Stimulated activated CD8-positive, alpha-beta memory T cell treated with anti-CD3 and anti-CD28 coated beads, Interleukin-15, amount 100 ng/mL, for 1 hour (primary cell): ENCODE data around the gene CPLANE1.
"Not testable (repeated sequence)": the region's sequence is repeated elsewhere in the genome, so short reads cannot be mapped to it uniquely, and the experiment has no call there.

ENCODE experiments used
- DNase-seq: peaks from one replicate; pipeline ENCODE4 v3.0.0-alpha.2; 2020; ENCODE audit warnings: low read depth

CPLANE1 gene

GRCh38 chr5:37208883-37209797 is 40.0 kb downstream of the CPLANE1 start:
- DNase-seq = no peak

- no peak for DNase-seq
These were observed 41.4 kb downstream of the CPLANE1 start for GRCh38 chr5:37207802-37208201.

GRCh38 chr5:37206736-37207135 is 42.4 kb downstream of the CPLANE1 start:
- DNase-seq = no peak

- DNase-seq = no peak
These were observed 50.3 kb downstream of the CPLANE1 start for GRCh38 chr5:37198842-37199241.

GRCh38 chr5:37198061-37198460 is 51.1 kb downstream of the CPLANE1 start:
- no peak for DNase-seq

- no peak for DNase-seq
These were observed 51.7 kb downstream of the CPLANE1 start for GRCh38 chr5:37197340-37198050.

- DNase-seq = no peak
These were observed 58.6 kb downstream of the CPLANE1 start for GRCh38 chr5:37190592-37190991.

GRCh38 chr5:37189355-37189754 is 59.8 kb downstream of the CPLANE1 start:
- no peak for DNase-seq

GRCh38 chr5:37187465-37187977 is 61.7 kb downstream of the CPLANE1 start:
- DNase-seq = no peak

- DNase-seq = no peak
These were observed 64.3 kb downstream of the CPLANE1 start for GRCh38 chr5:37184748-37185364.

GRCh38 chr5:37182667-37183066 is 66.5 kb downstream of the CPLANE1 start:
- no peak for DNase-seq

GRCh38 chr5:37174928-37175327 is 74.2 kb downstream of the CPLANE1 start:
- DNase-seq = no peak

- no peak for DNase-seq
These were observed 76.2 kb downstream of the CPLANE1 start for GRCh38 chr5:37172957-37173356.

GRCh38 chr5:37170856-37171255 is 78.3 kb downstream of the CPLANE1 start:
- DNase-seq = no peak

GRCh38 chr5:37166197-37166596 is 83.0 kb downstream of the CPLANE1 start:
- DNase-seq = no peak

GRCh38 chr5:37165761-37166160 is 83.4 kb downstream of the CPLANE1 start:
- no peak for DNase-seq

- DNase-seq = no peak
These were observed 95.5 kb downstream of the CPLANE1 start for GRCh38 chr5:37153661-37154060.

GRCh38 chr5:37146896-37147295 is 102.3 kb downstream of the CPLANE1 start:
- no peak for DNase-seq

GRCh38 chr5:37136694-37137093 is 112.5 kb downstream of the CPLANE1 start:
- no peak for DNase-seq

GRCh38 chr5:37135312-37135711 is 113.9 kb downstream of the CPLANE1 start:
- DNase-seq = not testable (repeated sequence)

GRCh38 chr5:37133939-37134338 is 115.2 kb downstream of the CPLANE1 start:
- DNase-seq = no peak

- no peak for DNase-seq
These were observed 116.5 kb downstream of the CPLANE1 start for GRCh38 chr5:37132646-37133045.

GRCh38 chr5:37121465-37121864 is 127.7 kb downstream of the CPLANE1 start:
- DNase-seq = no peak
